ENCODE measurements around the gene GNB1L.
"Not testable (repeated sequence)": the region's sequence is repeated elsewhere in the genome, so short reads cannot be mapped to it uniquely, and the experiment has no call there.

Gene GNB1L

DNA sequence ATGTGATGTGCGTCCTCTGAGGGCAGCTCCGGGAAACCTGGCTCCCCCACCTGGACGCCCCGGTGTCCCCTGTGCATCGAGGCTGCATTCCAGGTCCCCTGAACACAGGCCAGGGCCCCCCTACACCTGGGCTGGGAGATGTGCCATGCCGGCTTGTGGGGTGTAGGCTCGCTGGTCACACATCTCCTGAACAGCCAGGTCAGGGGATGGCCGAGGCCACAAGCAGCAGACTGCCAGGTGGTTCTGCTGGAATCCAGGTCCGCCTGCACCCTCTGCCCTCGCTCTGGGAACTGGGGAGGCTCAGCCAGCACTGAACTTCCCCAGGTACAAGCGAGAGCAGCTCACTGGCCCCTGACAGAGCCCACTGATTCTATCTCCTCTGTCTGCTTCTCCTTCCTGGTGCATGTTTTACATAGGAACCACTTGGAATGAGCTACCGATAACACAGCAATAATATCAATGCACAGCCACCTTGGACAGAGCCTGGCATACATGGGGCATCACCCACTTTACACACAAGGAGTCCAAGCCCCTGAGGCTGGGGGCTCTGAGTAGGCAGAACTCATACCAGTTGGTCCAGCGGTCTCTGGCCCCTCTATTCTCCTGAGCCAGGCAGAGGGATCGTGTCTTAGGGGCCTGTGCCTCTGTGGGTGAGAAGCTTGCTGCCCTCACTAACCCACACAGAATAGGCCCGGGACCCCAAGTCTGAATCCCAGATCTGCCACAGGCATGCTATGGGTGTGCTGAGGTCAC is 47.3 kb downstream of the GNB1L start:
- DNase-seq, result no peak

DNA sequence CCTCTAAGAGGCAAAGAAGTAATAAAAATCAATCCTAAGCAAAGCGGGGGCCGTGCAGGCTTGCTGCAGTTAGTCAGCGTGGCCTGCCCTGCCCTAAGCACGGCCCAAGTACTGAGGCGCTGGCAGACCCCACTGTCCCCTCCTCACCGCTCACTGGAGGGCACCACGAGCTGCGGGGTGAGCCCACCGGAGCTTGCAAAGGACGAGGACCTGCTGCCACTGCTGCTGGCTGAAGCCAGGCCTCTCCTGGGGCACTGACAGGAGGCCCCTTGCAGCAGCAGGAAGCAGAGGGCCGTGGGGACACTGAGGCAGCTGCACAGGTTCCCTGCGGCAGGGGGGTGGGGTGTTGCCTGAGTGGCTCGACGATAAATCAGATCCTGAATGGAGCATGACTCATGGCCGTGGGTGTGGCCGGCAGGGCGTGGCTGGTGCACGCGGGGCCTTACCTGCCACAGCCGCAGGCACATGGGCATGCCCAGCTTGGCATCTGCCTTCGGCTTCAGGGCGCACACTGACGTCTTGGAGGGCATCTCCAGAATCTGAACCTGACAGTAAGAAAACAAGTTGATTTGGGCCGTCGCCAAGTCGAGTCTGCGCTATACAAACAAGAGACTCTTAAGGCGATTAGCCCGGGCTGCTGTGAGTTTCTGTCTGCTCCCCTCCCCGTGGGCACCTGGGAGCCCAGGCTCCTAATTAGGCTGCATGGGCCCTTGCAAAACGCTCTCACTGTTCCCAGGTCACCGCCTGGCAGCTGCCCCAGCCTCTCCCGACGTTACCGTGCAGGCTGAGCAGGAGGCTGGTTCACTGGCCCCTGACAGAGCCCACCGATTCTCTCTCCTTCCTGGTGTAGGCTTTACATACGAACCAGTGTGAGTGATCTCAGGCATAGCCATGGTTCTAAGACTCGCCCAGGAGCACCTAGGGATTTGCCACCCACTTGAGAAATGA is 48.2 kb downstream of the GNB1L start:
- peak; percentile 18 for DNase-seq

DNA sequence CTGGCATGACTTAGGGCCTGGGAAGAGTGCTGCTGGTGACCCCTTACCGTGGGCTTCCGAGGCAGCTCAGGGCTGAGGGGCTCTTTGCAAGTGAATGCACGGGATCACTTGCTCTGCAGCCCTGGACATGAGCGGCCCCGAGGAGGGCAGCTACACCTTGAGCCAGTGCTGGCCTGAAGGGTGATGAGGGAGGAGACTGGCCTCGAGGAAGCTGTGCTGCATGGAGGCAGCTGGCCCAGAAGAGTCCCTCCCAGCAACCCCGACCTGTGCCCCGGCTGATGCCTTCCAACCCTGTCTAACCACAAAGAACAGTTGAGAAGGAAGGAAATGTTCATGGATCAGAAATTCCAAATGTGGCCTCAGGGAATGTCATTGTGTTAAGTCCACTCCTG is 48.9 kb downstream of the GNB1L start:
- no peak for DNase-seq

DNA sequence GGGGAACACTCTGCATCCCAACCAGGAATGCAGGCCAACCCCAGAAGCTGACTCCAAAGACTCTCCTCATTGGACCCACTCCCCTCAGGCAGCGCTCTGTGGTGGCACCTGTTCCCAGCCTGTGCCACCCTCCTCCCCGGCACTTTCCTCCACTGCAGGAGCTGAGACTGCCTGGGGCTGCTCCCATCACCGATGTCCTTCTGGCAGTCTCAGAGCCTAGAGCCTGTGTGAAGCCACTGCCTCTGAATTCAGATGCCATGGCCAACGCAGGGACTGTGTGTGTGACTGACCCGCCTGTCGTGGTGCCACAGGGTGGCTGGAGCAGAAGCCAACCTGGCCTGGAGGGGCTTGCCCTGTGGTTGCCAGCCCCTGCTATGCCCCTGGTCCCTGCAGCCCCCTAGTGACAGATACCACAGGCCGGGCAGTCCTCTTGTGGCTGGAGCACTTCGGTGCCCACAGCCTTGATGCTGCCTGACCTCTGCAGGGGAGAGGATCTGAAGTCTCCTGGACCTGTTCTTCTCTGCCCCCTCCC is 50.9 kb downstream of the GNB1L start:
- no peak for DNase-seq

DNA sequence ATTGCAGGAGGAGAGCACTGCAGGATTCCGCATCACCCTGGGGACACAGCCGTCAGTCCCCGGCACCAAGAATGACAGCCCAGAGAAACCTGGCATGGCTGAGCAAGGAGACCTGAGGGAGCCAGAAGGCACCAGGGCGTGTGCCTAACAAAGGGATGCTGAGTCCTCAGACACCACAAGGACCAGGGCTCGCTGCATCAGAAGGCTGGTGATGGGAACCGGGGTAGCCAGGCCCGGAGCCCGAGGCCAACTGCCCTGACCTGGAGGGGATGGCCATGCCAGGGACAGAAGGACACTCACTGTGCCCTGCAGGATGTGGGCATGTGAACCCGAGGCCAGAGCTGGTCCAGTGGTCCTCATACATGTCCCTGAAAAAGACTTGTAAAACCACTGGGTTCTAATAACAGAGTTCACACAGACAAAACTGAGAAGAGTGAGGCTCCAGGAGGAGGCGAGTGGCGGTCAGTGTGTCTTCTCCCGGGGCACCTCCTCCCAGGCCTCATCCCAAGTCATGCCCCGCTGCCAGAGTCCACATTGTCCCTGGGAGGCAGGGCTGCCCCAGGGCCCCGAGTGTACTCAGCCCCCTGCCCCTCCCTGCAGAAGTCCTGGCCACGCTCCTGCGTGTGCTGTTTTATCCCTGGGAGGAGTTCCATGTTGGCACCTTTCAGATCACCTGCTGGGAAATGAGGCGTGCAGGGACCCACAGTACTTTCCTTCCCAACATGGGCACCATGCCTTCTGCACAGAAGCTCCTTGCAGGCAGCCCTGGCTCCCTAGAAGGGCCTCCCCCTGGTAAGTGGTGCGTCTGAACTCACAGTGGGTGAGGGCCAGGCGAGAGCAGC is 51.6 kb downstream of the GNB1L start:
- no peak for DNase-seq

DNA sequence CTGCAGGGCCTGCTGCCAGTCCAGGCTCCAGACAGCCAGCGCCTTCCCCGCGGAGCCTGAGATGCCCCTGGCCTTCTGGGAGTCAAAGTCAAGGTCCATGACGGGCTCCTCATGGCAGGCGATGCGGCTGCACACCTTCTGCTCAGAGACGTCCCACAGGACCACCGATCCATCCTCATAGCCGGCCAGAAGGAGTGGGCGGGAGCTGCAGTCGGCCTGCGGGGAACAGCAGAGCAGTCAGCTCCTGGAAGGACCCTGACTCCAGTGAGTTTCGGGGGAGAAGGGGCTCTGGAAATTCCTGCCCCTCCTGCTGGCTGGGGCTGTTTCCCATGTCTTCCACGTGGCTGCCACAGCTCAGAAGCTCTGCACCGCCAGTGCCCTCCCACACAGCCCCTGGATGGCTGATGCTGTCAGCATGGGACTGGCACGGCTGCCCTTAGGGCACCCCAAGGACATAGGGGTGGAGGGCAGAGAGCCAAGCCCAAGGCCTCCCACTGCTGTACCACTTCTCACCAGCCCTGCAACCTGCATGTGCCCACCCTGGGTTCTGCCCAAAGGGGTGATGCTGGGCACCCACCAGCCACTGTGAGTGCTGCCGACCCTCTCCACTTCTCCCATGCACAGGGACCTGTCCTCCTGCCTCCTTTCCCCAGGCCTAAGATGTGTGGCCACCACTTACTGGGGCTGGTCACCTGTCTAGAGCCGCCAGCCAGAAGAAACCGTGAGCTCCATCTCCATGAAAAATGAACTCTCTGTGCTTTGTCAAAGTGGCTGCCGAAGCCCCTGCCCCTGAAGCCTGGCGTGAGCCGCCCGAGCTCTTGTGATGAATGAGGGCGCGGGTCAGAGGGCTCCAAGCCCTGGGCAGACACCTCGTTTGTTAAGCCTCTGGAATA is 52.4 kb downstream of the GNB1L start:
- DNase-seq, result no peak

DNA sequence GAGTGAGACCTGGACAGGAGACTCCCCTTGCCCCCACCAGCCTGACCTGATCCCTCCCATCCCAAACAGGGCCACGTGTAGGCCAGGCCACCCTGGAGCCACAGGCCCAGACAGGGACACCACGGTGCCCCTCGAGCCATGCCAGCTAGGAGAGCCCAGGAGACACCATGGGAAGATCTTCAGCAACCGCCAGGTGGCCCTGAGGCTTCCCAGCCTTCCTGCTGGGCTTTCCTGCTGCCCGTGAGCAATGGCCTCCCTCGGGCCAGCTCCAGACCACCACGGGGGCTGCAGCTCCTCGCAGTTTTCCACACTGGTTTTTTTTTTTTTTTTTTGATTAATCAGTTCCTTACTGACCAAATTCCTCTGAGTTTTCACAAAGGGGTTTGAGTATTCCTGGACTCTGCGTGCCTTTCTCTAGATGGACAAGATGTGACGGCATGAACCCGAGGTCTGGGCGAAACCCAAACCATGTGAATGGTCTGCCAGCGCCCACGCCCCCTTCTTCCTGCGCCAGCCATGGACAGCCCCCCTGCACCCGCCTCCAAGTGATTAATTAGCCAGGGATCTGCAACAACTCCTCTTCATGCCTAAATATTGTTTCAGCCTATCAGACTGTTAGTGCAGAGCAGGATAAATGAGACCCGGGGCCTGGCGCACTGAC is 53.2 kb downstream of the GNB1L start:
- DNase-seq, result no peak

DNA sequence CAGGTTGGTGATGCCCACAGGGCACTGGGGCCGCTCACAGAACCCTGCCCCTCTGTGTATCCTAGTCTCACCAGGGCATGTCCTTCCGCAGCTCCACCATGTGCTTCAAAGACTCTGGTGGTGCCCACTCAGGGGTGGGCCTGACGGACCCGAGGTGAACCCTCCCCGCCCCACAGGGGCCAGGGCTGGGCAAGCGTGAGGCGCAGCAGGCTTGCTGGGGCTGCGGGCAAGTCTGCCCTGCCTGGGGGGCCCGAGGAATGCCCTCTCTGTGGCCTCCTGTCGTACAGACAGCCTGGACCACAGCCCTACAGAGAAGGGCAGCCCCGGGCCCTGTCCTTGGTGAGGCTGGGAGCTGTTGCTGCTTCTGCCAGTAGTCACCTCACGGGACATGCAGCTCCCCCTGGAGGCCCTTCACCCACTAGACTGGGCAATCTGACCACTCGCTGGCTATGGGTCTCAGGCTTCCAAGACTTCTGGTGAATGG is 53.9 kb downstream of the GNB1L start:
- no peak for DNase-seq

DNA sequence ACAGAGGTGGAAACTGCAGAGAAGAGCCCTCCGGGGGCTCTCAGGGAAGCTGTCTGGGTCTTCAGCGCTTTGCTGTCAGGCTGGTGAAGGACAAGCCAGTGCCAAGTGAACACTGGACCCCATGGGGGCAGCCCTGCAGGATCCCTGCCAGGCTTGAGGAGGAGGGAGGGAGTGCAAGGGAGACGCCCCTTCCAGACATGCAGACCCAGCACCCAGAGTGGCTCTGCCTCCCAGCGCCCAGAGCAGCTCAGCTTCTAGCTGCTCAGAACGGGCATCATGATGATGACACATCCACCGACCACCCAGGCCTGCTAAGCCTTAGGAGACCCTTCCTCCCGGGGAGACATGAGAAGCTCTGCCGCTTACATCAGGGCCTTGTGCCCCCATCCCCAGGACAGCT is 54.4 kb downstream of the GNB1L start:
- DNase-seq, result no peak

DNA sequence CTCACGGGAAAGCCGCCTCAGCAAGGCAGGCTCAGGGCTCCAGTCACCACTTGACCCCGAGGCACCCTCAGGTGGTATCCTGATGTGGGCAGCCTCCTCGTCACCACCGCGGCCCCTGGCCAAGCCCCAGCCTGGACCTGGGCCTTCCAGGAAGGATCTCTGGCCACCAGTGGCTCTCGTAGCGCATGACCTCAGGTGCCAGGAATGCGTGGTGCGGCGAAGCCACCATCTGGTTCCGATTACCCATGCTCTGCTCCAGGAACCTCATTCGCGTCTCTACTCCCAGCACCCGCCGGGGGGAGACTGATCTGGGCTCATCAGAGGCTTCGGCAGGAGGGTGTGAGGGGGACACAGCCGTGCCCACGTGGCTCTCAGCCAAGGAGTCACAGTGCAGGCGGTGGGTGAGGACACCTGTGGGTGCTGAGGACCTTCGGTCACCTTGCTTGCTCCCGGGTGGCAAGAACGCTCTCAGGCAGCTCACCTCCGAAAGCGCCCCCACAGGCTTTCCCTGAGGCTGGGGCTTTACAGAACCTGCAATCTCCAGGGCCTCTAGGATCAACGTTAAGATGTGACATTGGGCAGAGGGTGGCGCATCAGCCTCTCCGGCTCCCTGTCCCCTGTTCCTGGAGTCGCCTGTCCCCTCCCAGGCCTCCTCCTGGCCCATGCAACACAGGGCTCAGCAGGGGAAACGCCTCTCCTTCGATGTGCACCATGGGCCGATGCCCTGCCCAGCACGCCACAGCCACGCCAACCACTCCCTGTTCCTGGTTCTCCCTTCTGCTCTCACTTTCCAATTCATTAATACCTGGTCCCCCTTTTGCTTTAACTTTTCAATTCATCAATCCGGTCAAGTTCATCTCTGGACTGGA is 55.1 kb downstream of the GNB1L start:
- DNase-seq, result no peak

DNA sequence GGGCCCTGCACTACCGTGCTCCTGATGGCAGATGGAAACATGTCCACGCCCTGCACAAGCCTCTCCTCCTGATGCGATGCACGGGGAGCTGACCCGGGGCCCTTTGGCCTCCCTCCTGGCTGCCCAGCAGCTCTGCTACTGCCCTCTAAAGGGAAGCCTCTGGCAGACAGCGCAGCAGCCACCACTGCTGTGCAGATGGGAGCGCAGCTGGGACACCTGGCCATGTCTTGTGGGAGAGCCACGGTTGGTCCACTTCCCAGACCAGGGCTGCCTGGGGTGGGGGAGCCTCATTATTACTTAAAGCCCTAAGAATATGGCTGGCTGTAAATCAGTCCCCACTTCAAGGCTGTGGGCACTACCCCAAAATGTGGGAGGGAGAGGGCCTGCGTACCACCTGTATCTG is 55.8 kb downstream of the GNB1L start:
- no peak for DNase-seq

DNA sequence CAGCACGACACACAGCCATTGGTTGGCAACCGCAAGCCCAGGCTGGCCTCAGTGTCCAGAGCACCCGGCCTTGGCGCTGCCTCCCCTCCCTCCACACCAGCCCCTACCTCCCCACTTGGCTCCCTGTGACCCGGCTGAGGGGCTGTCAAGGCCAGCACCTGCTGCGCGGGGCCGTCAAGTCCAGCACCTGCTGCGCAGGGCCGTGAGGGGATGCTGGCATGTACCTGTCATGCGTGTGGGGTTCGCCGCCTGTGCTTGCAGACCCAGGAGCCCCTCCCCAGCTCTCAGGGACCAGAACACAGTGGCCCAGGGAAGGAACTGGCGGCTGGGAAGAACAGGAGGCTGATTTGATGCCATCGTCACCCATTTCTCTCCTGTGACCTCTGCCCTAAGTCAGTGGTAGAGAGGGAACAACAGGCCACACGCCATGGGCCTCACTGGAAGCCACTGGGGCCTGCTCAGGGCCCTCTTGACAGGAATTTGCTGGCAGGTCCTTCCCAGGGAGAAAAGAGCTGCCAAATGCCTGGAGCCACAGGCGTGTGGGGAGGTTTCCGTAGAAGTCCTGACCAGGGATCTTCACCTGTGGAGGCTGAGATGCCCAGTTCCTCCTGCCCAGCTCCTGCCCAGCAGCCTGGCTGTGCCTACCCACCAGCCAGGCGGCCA is 56.5 kb downstream of the GNB1L start:
- no peak for DNase-seq

DNA sequence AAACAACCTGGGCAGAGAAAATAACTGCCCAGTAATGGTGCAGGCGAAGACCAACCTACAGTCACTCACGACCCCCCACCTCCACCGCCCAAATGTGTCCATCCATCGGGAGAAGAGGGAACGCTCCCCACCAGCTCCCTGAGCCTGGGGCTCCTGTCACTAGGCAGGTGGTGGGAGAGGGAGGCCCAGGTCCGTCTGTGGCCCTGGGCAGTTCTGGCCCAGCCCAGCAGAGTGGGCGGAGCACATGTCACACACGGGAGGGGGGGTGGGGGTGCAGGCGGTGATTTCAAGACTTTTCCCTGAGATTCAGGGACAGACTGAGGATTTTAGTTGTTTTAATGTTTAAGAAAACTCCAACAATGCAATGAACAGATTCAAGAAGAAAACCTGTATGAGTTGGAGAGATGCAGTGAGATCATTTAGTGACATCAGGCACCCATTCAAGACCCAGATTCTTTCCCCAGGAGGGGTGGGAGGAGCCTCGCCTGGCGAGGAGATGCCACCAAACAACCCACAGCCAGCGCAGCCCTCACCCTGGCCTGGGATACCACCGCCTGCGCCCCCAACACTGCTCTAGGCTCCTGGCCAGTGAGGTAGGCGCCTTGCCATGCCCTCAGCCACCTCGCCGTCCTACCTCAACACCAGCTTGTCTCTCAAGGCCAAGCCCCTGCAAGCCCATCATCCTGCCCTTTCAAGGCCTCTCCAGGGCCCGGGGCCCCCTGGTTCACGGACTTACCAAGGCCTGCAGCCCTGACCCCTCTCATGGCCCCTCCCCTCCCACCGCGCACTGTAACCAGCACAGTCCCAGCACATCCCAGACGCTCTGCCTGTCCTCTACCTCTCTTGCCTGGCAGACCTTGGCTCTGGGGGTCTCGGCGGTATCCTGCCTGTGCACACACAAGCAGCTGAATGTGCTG is 57.3 kb downstream of the GNB1L start:
- DNase-seq, result no peak

DNA sequence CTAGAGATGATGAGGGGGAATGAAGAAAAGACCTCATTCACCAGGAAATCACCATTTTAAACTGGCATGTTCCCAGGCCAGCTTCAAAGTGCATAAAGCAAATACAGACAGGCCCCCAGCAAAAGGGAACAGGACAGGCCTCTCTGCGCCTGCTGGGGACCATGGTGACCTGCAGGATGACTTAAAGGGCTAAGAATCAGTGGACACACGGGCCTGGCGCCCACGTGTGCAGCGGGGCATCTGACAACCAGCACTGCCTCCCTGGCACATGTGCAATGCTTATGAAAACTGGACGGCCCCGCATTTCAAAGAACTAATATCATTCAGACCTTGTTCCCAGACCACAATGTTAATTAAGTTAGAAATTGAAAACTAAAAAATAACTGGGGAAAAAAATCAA is 58.5 kb downstream of the GNB1L start:
- DNase-seq, result no peak

DNA sequence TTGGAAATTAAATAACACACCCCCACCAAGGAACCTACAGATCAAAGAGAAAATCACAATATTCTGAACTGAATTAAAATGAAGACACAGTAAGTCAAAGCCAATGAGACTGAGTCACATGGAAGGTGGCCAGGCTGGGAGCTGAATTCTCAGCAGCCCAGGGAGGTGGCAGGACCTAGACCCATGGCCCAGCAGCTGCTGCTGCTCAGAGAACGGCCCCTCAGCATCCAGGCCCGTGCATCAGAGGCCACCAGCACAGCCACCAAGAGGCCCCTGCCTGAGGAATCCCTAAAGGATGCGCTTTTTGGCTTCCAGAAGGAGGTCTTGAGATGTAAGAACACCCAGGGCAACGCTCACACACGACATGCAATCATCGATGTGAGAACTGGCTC is 59.1 kb downstream of the GNB1L start:
- DNase-seq, result no peak

DNA sequence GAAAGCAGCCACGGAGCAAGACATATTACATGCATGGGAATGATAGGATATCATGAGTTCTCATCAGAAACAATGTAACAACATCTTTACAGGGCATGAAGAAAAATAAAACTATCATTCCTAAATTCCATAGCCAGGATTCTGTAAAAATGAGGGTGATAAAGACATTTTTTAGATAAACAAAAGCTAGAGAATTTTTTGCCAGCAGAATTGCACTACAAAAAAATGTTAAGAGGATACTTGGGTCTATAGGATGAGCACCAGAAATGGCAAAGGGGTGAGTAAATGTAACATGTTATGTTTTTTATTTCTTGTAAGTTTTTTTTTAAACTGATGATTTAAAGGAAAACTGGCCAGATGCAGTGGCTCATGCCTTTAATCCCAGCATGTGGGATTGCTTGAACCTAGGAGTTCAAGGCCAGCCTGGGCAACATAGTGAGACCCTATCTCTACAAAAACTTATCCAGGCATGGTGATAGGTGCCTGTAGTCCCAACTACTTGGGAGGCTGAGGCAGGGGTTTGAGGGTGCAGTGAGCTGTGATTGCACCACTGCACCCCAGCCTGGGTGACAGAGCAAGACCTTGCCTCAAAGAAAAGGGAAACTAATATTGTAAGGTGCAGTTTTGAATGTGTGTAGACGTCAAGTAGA is 60.9 kb downstream of the GNB1L start:
- no peak for DNase-seq

DNA sequence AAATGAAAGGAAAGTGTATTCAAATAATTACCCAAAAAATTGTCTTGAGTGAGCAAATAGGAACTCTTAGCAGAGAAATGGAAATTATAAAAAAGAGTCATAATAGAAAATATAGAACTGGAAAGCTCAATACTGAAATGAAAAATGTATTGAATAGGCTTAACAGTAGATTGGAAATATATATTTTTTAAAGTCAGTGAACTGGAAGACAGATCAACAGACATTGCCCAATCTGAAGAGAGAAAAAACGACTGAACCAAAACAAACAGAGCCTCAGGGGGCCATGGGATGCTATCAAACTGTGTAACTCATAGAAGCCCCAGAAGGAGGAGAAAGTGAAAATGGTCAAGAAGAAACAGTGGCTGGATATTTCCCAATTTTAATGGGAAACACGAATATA is 61.5 kb downstream of the GNB1L start:
- no peak for DNase-seq

DNA sequence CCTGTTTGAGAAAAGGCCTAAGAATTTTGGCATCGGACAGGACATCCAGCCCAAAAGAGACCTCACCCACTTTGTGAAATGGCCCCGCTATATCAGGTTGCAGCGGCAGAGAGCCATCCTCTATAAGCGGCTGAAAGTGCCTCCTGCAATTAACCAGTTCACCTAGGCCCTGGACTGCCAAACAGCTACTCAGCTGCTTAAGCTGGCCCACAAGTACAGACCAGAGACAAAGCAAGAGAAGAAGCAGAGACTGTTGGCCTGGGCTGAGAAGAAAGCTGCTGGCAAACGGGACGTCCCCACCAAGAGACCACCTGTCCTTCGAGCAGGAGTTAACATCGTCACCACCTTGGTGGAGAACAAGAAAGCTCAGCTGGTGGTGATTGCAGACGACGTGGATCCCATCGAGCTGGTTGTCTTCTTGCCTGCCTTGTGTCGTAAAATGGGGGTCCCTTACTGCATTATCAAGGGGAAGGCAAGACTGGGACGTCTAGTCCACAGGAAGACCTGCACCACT is 62.2 kb downstream of the GNB1L start:
- DNase-seq, result not testable (repeated sequence)

Measured in NCI-H2227 treated with DMSO at 0.1 percent for 48 hours (cell line).